Pulmonary artery endothelial cell (primary cell): ENCODE data around the gene PRKRA. TPM values are rescaled to one million over a fixed set of nuclear protein-coding genes. Genes with fewer than 3 reads are reported as not detected.
"Not testable (repeated sequence)": the region's sequence is repeated elsewhere in the genome, so short reads cannot be mapped to it uniquely, and the experiment has no call there.

ENCODE experiments used
- DNase-seq: peaks from one replicate; pipeline ENCODE4 v3.0.0-alpha.2; 2011; ENCODE audit warnings: low read depth, low spot score
- total RNA-seq: library from RNA; depleted of rRNA; stranded (reverse); fragments of >200 nt; gene quantifications from 2 replicates; pipeline ENCODE4 v1.2.3, GENCODE V29; 2014

The PRKRA gene
- total RNA-seq = 34.1 and 55.1 TPM in 2 replicates

- DNase-seq = peak; percentile 90
These were observed at the start of gene PRKRA, which contains the start of gene PJVK for GRCh38 chr2:178450774-178451525. Gene PRKRA, minus strand, starts transcription at chr2:178451175. Its CDS starts 145 bp downstream, at chr2:178451030. Gene PJVK, plus strand, starts transcription at chr2:178451378. Its CDS starts 2,032 bp downstream, at chr2:178453410.

- no peak for DNase-seq
These were observed 48.7 kb upstream of the PRKRA start for GRCh38 chr2:178499640-178500039.

GRCh38 chr2:178498137-178498536, 47.2 kb upstream of the PRKRA start:
- no peak for DNase-seq

- no peak for DNase-seq
These were observed 45.1 kb upstream of the PRKRA start for GRCh38 chr2:178496049-178496448.

GRCh38 chr2:178491612-178492011, 40.6 kb upstream of the PRKRA start:
- no peak for DNase-seq

- no peak for DNase-seq
These were observed 34.4 kb upstream of the PRKRA start for GRCh38 chr2:178485356-178485755.

- DNase-seq = no peak
These were observed 33.5 kb upstream of the PRKRA start for GRCh38 chr2:178484245-178485041.

GRCh38 chr2:178482437-178482836, 31.5 kb upstream of the PRKRA start:
- DNase-seq = no peak

- DNase-seq = peak; percentile 82
These were observed 29.5 kb upstream of the PRKRA start, which contains the start of gene PLEKHA3 for GRCh38 chr2:178480227-178481181. Gene PLEKHA3, plus strand, starts transcription at chr2:178480457. Its CDS starts 413 bp downstream, at chr2:178480870.

GRCh38 chr2:178479758-178480226, 28.8 kb upstream of the PRKRA start:
- no peak for DNase-seq

GRCh38 chr2:178479275-178479616, 28.3 kb upstream of the PRKRA start:
- DNase-seq = no peak

- DNase-seq = no peak
These were observed 27.7 kb upstream of the PRKRA start, which contains the start of gene FKBP7 for GRCh38 chr2:178478439-178479274. Gene FKBP7, minus strand, starts transcription at chr2:178478600. Its CDS starts 101 bp downstream, at chr2:178478499.

GRCh38 chr2:178478130-178478438, 27.1 kb upstream of the PRKRA start:
- DNase-seq = no peak

- no peak for DNase-seq
These were observed 26.6 kb upstream of the PRKRA start for GRCh38 chr2:178477443-178478129.

- no peak for DNase-seq
These were observed 25.5 kb upstream of the PRKRA start for GRCh38 chr2:178476477-178476876.

- DNase-seq = no peak
These were observed 23.6 kb upstream of the PRKRA start for GRCh38 chr2:178474560-178474959.

GRCh38 chr2:178473931-178474330, 23.0 kb upstream of the PRKRA start:
- DNase-seq = no peak

GRCh38 chr2:178473373-178473772, 22.4 kb upstream of the PRKRA start:
- DNase-seq = no peak

- DNase-seq = not testable (repeated sequence)
These were observed 20.3 kb upstream of the PRKRA start for GRCh38 chr2:178471313-178471712.
